CD4-positive, CD25-positive, alpha-beta regulatory T cell (primary cell): ENCODE data around the gene WRAP73. TPM values are rescaled to one million over a fixed set of nuclear protein-coding genes. Genes with fewer than 3 reads are reported as not detected.

Source experiments
- ATAC-seq, 2 donors: fragments of 150-1000 bp; cut with Tn5 transposase; one replicate each; pipeline ENCODE4 v1.10.0; 2021; ENCODE audit warnings: low read depth in 2 of 2, moderate number of reproducible peaks in 2 of 2, moderate library complexity in 1 of 2
- DNase-seq, 3 donors: peaks; one replicate each; pipeline versions ENCODE4 v3.0.0 to v3.0.0-alpha.2; 2012 to 2022; ENCODE audit warnings: mixed read lengths in 1 of 3
- H3K27ac ChIP-seq: one replicate; pipeline ENCODE4 v1.7.0; 2013; ENCODE audit warnings: mild to moderate bottlenecking, low read length; ENCODE audit not compliant: insufficient read depth, poor library complexity, severe bottlenecking
- H3K27me3 ChIP-seq: one replicate; pipeline ENCODE4 v1.7.0; 2013; ENCODE audit warnings: low read length; ENCODE audit not compliant: control insufficient read depth, insufficient read depth
- H3K36me3 ChIP-seq: one replicate; pipeline ENCODE4 v1.7.0; 2013; ENCODE audit warnings: mild to moderate bottlenecking, low read length, moderate library complexity; ENCODE audit not compliant: control insufficient read depth, insufficient read depth
- H3K4me1 ChIP-seq: 2 replicates; pipeline ENCODE4 v1.7.0; 2013; ENCODE audit warnings: mild to moderate bottlenecking, low read length; ENCODE audit not compliant: insufficient read depth, control insufficient read depth, poor library complexity, severe bottlenecking
- H3K4me3 ChIP-seq: one replicate; pipeline ENCODE4 v1.7.0; 2013; ENCODE audit warnings: low read depth, mild to moderate bottlenecking, low read length, moderate library complexity
- H3K9me3 ChIP-seq, 2 experiments: 1 replicate in 1 of 2; 2 replicates in 1 of 2; pipeline ENCODE4 v1.7.0; 2013; ENCODE audit warnings: low read length in 2 of 2, mild to moderate bottlenecking in 1 of 2, moderate library complexity in 1 of 2; ENCODE audit not compliant: control insufficient read depth in 2 of 2
- H3K27ac Mint-ChIP-seq, 3 donors: one replicate each; pipeline ENCODE4 v1.8.0; 2020 to 2022; ENCODE audit warnings: mild to moderate bottlenecking in 3 of 3, mixed read lengths in 3 of 3, moderate library complexity in 2 of 3
- H3K27me3 Mint-ChIP-seq: one replicate; pipeline ENCODE4 v1.8.0; 2022; ENCODE audit warnings: mild to moderate bottlenecking, mixed read lengths
- H3K36me3 Mint-ChIP-seq: one replicate; pipeline ENCODE4 v1.8.0; 2020; ENCODE audit warnings: mixed read lengths
- H3K4me1 Mint-ChIP-seq, 4 donors: one replicate each; pipeline ENCODE4 v1.8.0; 2020 to 2022; ENCODE audit warnings: mixed read lengths in 4 of 4, mild to moderate bottlenecking in 1 of 4
- H3K4me3 Mint-ChIP-seq, 4 donors: one replicate each; pipeline ENCODE4 v1.8.0; 2020 to 2022; ENCODE audit warnings: mild to moderate bottlenecking in 4 of 4, mixed read lengths in 4 of 4, moderate library complexity in 3 of 4
- H3K9me3 Mint-ChIP-seq, 7 donors: one replicate each; pipeline ENCODE4 v1.8.0; 2020 to 2022; ENCODE audit warnings: mixed read lengths in 7 of 7, mild to moderate bottlenecking in 3 of 7, moderate library complexity in 2 of 7
- polyA plus RNA-seq, 4 donors: library from polyadenylated mRNA; unstranded; fragments of 300-500 nt; fragmentation: Illumina TruSeq; gene quantifications; one replicate each; pipeline ENCODE4 v1.2.3, GENCODE V29; 2021
- total RNA-seq: library from RNA; stranded (reverse); gene quantifications from one replicate; pipeline ENCODE4 v1.2.3, GENCODE V29; 2022

WRAP73 gene
- total and polyA plus RNA-seq, 5 donors from 2014 or later, result 27.9 to 37.1 (median 36.4) TPM

GRCh38 chr1:3695326-3696217 is 45.7 kb upstream of the WRAP73 start:
- H3K36me3 Mint-ChIP-seq, result no peaks in the 10 kb centered on the region
- DNase-seq, result no peak
- no peaks in the 10 kb centered on the region for H3K4me1 ChIP-seq
- H3K36me3 ChIP-seq, result no peaks in the 10 kb centered on the region
- H3K9me3 Mint-ChIP-seq, result no peaks in the 10 kb centered on the region
- no peaks in the 10 kb centered on the region for H3K27me3 Mint-ChIP-seq
- H3K27ac Mint-ChIP-seq, result no peak overlapping the region
- H3K4me3 ChIP-seq, result no peak overlapping the region
- no peaks in the 10 kb centered on the region for H3K27me3 ChIP-seq
- peaks cover 0 to 6% (median 0%) of the 10 kb centered on the region in 4 donors for H3K4me1 Mint-ChIP-seq
- H3K9me3 ChIP-seq, result no peaks in the 10 kb centered on the region
- peak in 1 of 2 donors; percentile 41 for ATAC-seq
- peak overlapping the region in 1 of 4 donors; percentile 46 for H3K4me3 Mint-ChIP-seq
- H3K27ac ChIP-seq, result no peak overlapping the region

GRCh38 chr1:3693321-3693720 is 43.4 kb upstream of the WRAP73 start:
- H3K36me3 ChIP-seq, result no peaks in the 10 kb centered on the region
- ATAC-seq (no peak), DNase-seq (no peak)
- H3K9me3 Mint-ChIP-seq, result no peaks in the 10 kb centered on the region
- H3K4me1 Mint-ChIP-seq, result peaks cover 0 to 6% (median 0%) of the 10 kb centered on the region in 4 donors
- no peak overlapping the region for H3K27ac Mint-ChIP-seq
- no peak overlapping the region for H3K4me3 Mint-ChIP-seq
- no peaks in the 10 kb centered on the region for H3K36me3 Mint-ChIP-seq
- H3K27me3 ChIP-seq, result no peaks in the 10 kb centered on the region
- no peak overlapping the region for H3K4me3 ChIP-seq
- no peak overlapping the region for H3K27ac ChIP-seq
- no peaks in the 10 kb centered on the region for H3K9me3 ChIP-seq
- no peaks in the 10 kb centered on the region for H3K4me1 ChIP-seq
- no peaks in the 10 kb centered on the region for H3K27me3 Mint-ChIP-seq

- H3K27ac Mint-ChIP-seq, result no peak overlapping the region
- H3K36me3 ChIP-seq, result no peaks in the 10 kb centered on the region
- ATAC-seq (no peak), DNase-seq (no peak)
- no peak overlapping the region for H3K27ac ChIP-seq
- no peaks in the 10 kb centered on the region for H3K4me1 ChIP-seq
- H3K27me3 Mint-ChIP-seq, result no peaks in the 10 kb centered on the region
- no peaks in the 10 kb centered on the region for H3K27me3 ChIP-seq
- no peak overlapping the region for H3K4me3 Mint-ChIP-seq
- H3K4me3 ChIP-seq, result no peak overlapping the region
- peaks cover 0 to 6% (median 0%) of the 10 kb centered on the region in 4 donors for H3K4me1 Mint-ChIP-seq
- no peaks in the 10 kb centered on the region for H3K36me3 Mint-ChIP-seq
- no peaks in the 10 kb centered on the region for H3K9me3 Mint-ChIP-seq
- H3K9me3 ChIP-seq, result no peaks in the 10 kb centered on the region
Measured at GRCh38 chr1:3692598-3692997, 42.7 kb upstream of the WRAP73 start.

GRCh38 chr1:3691421-3692204 is 41.7 kb upstream of the WRAP73 start:
- H3K27ac Mint-ChIP-seq, result no peak overlapping the region
- ATAC-seq (no peak), DNase-seq (no peak)
- no peak overlapping the region for H3K4me3 Mint-ChIP-seq
- H3K27me3 Mint-ChIP-seq, result no peaks in the 10 kb centered on the region
- H3K4me1 Mint-ChIP-seq, result peaks cover 0 to 6% (median 0%) of the 10 kb centered on the region in 4 donors
- no peaks in the 10 kb centered on the region for H3K36me3 Mint-ChIP-seq
- Histone ChIP-seq H3K36me3 (no peaks in the 10 kb centered on the region), H3K27me3 (no peaks in the 10 kb centered on the region), H3K27ac (no peak overlapping the region), H3K4me1 (no peaks in the 10 kb centered on the region), H3K9me3 (no peaks in the 10 kb centered on the region), H3K4me3 (no peak overlapping the region)
- H3K9me3 Mint-ChIP-seq, result no peaks in the 10 kb centered on the region

- H3K27me3 ChIP-seq, result no peaks in the 10 kb centered on the region
- H3K27ac ChIP-seq, result no peak overlapping the region
- ATAC-seq (no peak), DNase-seq (no peak)
- no peak overlapping the region for H3K4me3 ChIP-seq
- no peaks in the 10 kb centered on the region for H3K9me3 ChIP-seq
- H3K4me1 Mint-ChIP-seq, result no peaks in the 10 kb centered on the region
- no peak overlapping the region for H3K4me3 Mint-ChIP-seq
- no peaks in the 10 kb centered on the region for H3K9me3 Mint-ChIP-seq
- no peaks in the 10 kb centered on the region for H3K36me3 ChIP-seq
- no peaks in the 10 kb centered on the region for H3K27me3 Mint-ChIP-seq
- H3K27ac Mint-ChIP-seq, result no peak overlapping the region
- H3K4me1 ChIP-seq, result no peaks in the 10 kb centered on the region
- H3K36me3 Mint-ChIP-seq, result no peaks in the 10 kb centered on the region
Measured at GRCh38 chr1:3690282-3691065, 40.6 kb upstream of the WRAP73 start.

GRCh38 chr1:3689138-3689750 is 39.3 kb upstream of the WRAP73 start:
- Mint-ChIP-seq H3K27me3 (no peaks in the 10 kb centered on the region), H3K9me3 (peaks cover 0 to 1% (median 0%) of the 10 kb centered on the region in 7 donors)
- H3K4me3 ChIP-seq, result no peak overlapping the region

More at GRCh38 chr1:3689138-3689750, 39.3 kb upstream of the WRAP73 start:
- DNase-seq (no peak), ATAC-seq (no peak)
- H3K27ac ChIP-seq, result no peak overlapping the region
- Mint-ChIP-seq H3K4me3 (no peak overlapping the region), H3K36me3 (no peaks in the 10 kb centered on the region), H3K4me1 (no peaks in the 10 kb centered on the region), H3K27ac (no peak overlapping the region)
- H3K36me3 ChIP-seq, result no peaks in the 10 kb centered on the region
- H3K9me3 ChIP-seq, result no peaks in the 10 kb centered on the region
- H3K4me1 ChIP-seq, result no peaks in the 10 kb centered on the region
- no peaks in the 10 kb centered on the region for H3K27me3 ChIP-seq
